ENCODE data around the gene DPPA4.
"Not testable (repeated sequence)": the region's sequence is repeated elsewhere in the genome, so short reads cannot be mapped to it uniquely, and the experiment has no call there.

DPPA4 gene, protein sequence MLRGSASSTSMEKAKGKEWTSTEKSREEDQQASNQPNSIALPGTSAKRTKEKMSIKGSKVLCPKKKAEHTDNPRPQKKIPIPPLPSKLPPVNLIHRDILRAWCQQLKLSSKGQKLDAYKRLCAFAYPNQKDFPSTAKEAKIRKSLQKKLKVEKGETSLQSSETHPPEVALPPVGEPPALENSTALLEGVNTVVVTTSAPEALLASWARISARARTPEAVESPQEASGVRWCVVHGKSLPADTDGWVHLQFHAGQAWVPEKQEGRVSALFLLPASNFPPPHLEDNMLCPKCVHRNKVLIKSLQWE

DNA sequence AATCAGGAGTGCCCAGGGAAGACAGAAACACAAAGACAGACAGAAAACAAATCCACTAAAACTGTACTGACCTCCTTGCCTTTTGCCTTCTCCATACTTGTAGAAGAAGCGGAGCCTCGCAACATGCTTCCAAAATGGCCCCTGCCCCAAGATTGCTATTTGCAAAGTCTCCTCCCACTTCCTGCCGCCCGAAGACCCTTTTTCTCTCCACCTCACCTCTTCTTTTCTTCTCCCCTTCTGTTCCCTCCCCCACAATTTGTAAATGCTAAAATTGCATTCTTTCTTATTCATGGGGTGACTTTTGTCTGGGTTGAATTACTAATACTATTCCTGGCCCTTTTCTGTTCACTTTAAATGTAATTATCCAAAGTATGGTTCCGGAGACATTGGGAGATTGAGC, at the start of gene DPPA4:
Gene DPPA4, minus strand, starts transcription at position 154 of the 400 bp plus-strand sequence. Its CDS starts 29 bp downstream, at position 125.
- no peak for ATAC-seq

GRCh38 chr3:109385442-109386318, 48.3 kb upstream of the DPPA4 start:
- ATAC-seq, result no peak

GRCh38 chr3:109384164-109384563, 46.8 kb upstream of the DPPA4 start:
- no peak for ATAC-seq

DNA sequence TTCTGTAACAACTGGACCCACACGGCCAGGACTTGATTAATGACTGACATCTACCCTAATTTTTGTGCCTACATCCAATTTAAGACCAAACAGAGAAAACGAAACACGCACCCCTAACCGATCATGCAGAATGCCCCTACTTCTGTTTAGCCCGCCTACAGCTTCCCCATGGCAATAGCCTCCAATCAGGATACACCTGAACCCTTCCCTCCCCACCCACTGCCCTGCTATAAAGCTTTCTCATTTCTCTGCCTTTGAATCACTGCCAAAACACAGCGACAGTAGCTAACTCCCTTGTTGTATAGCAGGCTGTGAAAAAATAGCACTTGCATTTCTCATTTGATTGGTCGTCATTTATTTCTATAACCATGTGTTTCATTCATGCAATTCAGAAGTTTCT, 45.2 kb upstream of the DPPA4 start:
- no peak for ATAC-seq

DNA sequence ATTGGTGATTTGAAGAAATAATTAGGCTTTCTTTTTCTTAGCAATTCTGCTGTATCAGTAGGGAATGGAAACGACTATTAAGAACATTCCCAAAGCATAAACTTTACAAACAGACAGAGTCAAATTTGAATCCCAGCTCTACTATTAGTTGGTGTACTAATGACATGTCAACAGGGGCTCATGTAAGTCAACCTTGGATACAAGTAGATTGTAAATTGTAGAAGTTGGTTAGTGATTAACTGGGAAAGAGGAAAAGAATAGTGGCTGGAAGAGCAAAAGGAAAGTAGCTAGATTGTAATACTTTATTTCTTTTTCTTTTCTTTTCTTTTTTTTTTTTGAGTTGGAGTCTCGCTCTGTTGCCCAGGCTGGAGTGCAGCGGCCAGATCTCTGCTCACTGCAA, 38.6 kb upstream of the DPPA4 start:
- no peak for ATAC-seq

GRCh38 chr3:109374434-109374833, 37.1 kb upstream of the DPPA4 start:
- not testable (repeated sequence) for ATAC-seq

- no peak for ATAC-seq
Measured at GRCh38 chr3:109373933-109374332, 36.6 kb upstream of the DPPA4 start.

GRCh38 chr3:109372639-109373038, 35.3 kb upstream of the DPPA4 start:
- ATAC-seq, result no peak

- ATAC-seq, result no peak
Measured at GRCh38 chr3:109369510-109369909, 32.2 kb upstream of the DPPA4 start.

- no peak for ATAC-seq
Measured at GRCh38 chr3:109364088-109364487, 26.7 kb upstream of the DPPA4 start.

DNA sequence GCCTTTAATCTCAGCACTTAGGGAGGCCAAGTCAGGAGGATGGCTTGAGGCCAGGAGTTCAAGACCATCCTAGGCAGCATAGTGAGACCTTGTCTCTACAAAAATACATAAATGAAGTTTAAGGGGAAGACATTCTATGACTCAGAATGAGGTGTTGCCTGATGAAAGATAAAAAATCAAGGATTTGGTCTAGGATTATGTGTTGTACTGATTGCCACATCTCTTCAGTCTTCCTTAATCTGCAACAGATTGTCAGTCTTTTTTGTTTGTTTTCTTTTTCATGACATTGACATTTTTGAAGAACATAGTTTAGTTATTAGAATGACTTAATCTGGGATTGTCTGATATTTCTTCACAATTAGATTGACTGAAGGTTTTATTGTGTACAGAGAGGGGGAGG, 26.3 kb upstream of the DPPA4 start:
- no peak for ATAC-seq

GRCh38 chr3:109362823-109363222, 25.5 kb upstream of the DPPA4 start:
- ATAC-seq, result no peak

- not testable (repeated sequence) for ATAC-seq
Measured at GRCh38 chr3:109358809-109359208, 21.5 kb upstream of the DPPA4 start.

GRCh38 chr3:109356442-109357155, 19.3 kb upstream of the DPPA4 start:
- ATAC-seq, result no peak

- ATAC-seq, result no peak
Measured at GRCh38 chr3:109355625-109356441, 18.5 kb upstream of the DPPA4 start.

GRCh38 chr3:109353057-109353456, 15.7 kb upstream of the DPPA4 start:
- ATAC-seq, result no peak

GRCh38 chr3:109351231-109351630, 13.9 kb upstream of the DPPA4 start:
- no peak for ATAC-seq

- no peak for ATAC-seq
Measured at GRCh38 chr3:109346770-109347295, 9.5 kb upstream of the DPPA4 start.

- ATAC-seq, result no peak
Measured at GRCh38 chr3:109346099-109346498, 8.8 kb upstream of the DPPA4 start.

DNA sequence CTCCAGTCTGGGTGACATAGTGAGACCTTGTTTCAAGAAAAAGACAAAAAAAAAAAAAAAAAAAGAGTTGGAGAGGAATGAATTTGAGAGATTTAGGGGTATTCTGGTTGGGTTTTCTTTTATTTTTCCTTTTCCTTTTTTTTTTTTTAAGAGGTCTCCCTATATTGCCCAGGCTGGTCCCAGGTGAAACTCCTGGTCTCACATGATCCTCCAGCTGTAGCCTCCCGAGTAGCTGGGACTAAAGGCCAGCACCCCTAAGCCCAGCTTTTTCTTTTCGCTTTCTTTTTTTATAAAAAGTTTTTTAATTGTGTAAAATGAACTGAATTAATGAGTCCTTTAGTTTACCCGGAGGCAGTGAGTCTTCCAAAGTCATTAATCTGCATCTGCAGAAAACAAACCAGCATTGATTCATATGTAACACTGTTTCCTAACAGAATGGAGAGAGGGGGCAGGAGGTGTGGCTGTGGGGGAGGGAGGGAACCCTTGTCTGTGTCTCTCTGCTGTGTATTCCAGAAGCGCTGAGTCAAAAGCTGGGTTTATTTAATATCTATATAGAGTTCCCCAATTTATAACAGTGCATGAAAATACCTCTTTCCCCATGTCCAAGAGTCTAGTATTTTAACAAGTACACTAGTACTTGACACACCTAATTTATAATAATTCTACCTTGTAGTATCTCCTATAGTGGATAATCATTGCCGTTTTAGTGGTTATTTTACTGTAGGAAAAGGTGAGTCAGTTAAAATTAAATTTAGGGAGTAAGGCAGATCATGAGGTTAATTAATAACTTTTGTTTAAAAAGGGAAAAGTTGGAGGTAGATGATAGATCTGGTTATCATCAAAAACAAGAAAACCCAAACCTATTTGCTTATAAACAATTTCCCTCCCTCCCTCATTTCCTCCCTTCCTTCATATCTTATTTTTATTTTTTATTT, 2.6 kb upstream of the DPPA4 start:
- ATAC-seq, result no peak

GRCh38 chr3:109339197-109339596, 1.9 kb upstream of the DPPA4 start:
- ATAC-seq, result no peak

Measured in activated CD4-positive, CD25-positive, alpha-beta regulatory T cell treated with anti-CD3 and anti-CD28 coated beads, Interleukin-2, amount 50 U/mL, for 24 hours (primary cell).